Measurements from ENCODE around the gene FKBP6.
"Not testable (repeated sequence)": the region's sequence is repeated elsewhere in the genome, so short reads cannot be mapped to it uniquely, and the experiment has no call there.

Gene FKBP6

GRCh38 chr7:73323434-73324080 is 4.4 kb upstream of the FKBP6 start:
- H3K27ac ChIP-seq (ENCODE audit: extremely low read depth, low read depth, low read length); H3K9me3 ChIP-seq (ENCODE audit: control insufficient read depth, insufficient read depth, low read depth, low read length); H3K4me1 ChIP-seq (ENCODE audit: control insufficient read depth, insufficient read depth, low read length); POLR2A ChIA-PET; H3K36me3 ChIP-seq (ENCODE audit: control insufficient read depth in 2 of 2, insufficient read depth in 1 of 2, low read length in 2 of 2); H3K4me3 ChIP-seq (ENCODE audit: low read depth, low read length): not testable (repeated sequence)
- peak; percentile 72 for TF ChIP-seq ZNF121 (tag by site-specific recombination; IDR thresholded peaks at IDR 0.05)
- TF ChIP-seq ZNF155 (tag by site-specific recombination; IDR thresholded peaks at IDR 0.05): 0 out of 2 replicates have a peak, but pooled peaks have one; percentile 14
- CTCF ChIA-PET: interaction anchor here (0.6 to 1.8 kb wide), 11 partner anchors 8 to 269 kb away, joined by 3 to 19 read pairs (median 4); no protein-coding TSS in a partner anchor

- H3K4me1 ChIP-seq (ENCODE audit: control insufficient read depth, insufficient read depth, low read length); H3K9me3 ChIP-seq (ENCODE audit: control insufficient read depth, insufficient read depth, low read depth, low read length); POLR2A ChIA-PET; H3K27ac ChIP-seq (ENCODE audit: extremely low read depth, low read depth, low read length); H3K36me3 ChIP-seq (ENCODE audit: control insufficient read depth in 2 of 2, insufficient read depth in 1 of 2, low read length in 2 of 2); H3K4me3 ChIP-seq (ENCODE audit: low read depth, low read length): not testable (repeated sequence)
- TF ChIP-seq KLF1 (tag by site-specific recombination; IDR thresholded peaks at IDR 0.05) (0 out of 2 replicates have a peak, but pooled peaks have one; percentile 34), CTCF (tag by site-specific recombination; IDR thresholded peaks at IDR 0.05) (peak; percentile 45; the same call in 1 of the 2 replicates), ZNF366 (tag by site-specific recombination; conservative IDR thresholded peaks at IDR 0.05) (peak; percentile 46; the same call in 1 of the 2 replicates), ZNF654 (tag by site-specific recombination; IDR thresholded peaks at IDR 0.05; ENCODE audit: low read depth) (peak; percentile 37), PRDM10 (tag by site-specific recombination; IDR thresholded peaks at IDR 0.05) (0 out of 2 replicates have a peak, but pooled peaks have one; percentile 17)
- CTCF ChIA-PET: interaction anchor here (0.5 to 1.8 kb wide), 13 partner anchors 9 to 269 kb away, joined by 3 to 19 read pairs (median 4); no protein-coding TSS in a partner anchor
Measured at GRCh38 chr7:73324081-73324845, 3.7 kb upstream of the FKBP6 start.

GRCh38 chr7:73325424-73325823 is 2.5 kb upstream of the FKBP6 start:
- H3K36me3 ChIP-seq (ENCODE audit: control insufficient read depth in 2 of 2, insufficient read depth in 1 of 2, low read length in 2 of 2); H3K4me3 ChIP-seq (ENCODE audit: low read depth, low read length); H3K9me3 ChIP-seq (ENCODE audit: control insufficient read depth, insufficient read depth, low read depth, low read length); H3K4me1 ChIP-seq (ENCODE audit: control insufficient read depth, insufficient read depth, low read length); H3K27ac ChIP-seq (ENCODE audit: extremely low read depth, low read depth, low read length); POLR2A ChIA-PET: not testable (repeated sequence)
- CTCF ChIA-PET: interaction anchor here (0.6 to 1.8 kb wide), 3 partner anchors 120 to 222 kb away, joined by 3 to 19 read pairs (median 7); no protein-coding TSS in a partner anchor

- CTCF ChIA-PET: interaction anchor here (1.0 to 1.2 kb wide), 2 partner anchors 18 to 125 kb away, joined by 3 to 4 read pairs; no protein-coding TSS in a partner anchor
- H3K4me1 ChIP-seq (ENCODE audit: control insufficient read depth, insufficient read depth, low read length); POLR2A ChIA-PET; H3K9me3 ChIP-seq (ENCODE audit: control insufficient read depth, insufficient read depth, low read depth, low read length); H3K36me3 ChIP-seq (ENCODE audit: control insufficient read depth in 2 of 2, insufficient read depth in 1 of 2, low read length in 2 of 2); H3K4me3 ChIP-seq (ENCODE audit: low read depth, low read length); H3K27ac ChIP-seq (ENCODE audit: extremely low read depth, low read depth, low read length): not testable (repeated sequence)
Measured at GRCh38 chr7:73327449-73327848, 512 bp upstream of the FKBP6 start.

All from HEK293 (cell line).